NCI-H187 (cell line): Measurements from ENCODE around the gene CA7.

ENCODE experiments used
- DNase-seq, 2 experiments: peaks; one replicate each; lab custom pipeline; 2025; lab: John Stamatoyannopoulos, UW

Gene CA7

DNA sequence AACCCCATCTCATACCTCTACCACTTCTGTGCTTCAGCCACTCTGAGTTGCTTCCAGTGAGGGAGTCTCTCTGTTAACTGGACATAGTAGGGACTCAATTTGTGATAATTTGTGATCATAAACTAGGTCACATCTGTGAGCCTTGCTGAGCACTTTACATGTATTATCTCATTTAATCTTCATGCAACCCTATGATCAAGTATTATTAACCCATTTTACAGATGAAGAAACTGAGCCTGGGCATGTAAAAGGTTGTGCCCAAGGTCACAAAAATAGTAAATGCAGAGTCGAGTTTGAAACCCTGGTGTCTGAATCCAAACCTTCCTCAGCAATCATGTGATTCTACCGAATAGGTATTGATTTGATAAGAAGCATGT is 54.7 kb downstream of the CA7 start:
- DNase-seq: no peak

DNA sequence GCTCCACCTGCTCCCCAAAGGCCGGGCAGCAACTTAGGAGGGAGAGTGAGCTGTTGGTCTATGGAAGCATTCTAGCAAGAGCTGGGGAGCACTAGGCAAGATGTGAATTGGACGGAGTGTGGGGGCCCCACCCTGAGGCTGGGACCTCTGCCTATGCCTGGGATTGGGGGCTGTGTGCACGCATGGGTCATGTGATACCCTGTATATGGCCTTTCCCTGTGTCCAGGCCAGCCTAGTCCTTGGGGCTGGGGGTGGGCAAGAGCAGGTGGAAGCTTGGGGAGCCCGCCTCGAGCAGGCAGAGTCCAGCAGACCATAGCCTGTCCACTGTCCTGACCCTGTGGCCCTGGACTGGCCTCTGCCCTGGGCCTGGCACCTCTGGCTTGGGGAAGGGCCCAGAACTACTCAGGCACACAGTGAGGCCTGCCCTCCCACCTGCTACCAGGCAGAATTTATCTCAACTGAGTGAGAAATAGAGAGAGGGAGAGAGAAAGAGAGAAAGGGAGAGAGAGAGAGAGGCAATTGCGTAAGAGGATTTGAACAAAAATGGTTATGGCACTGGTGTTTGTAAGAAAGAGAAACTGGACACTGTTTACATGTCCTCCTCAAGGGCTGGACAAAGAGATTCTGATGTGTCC is 55.2 kb downstream of the CA7 start:
- DNase-seq: no peak

DNA sequence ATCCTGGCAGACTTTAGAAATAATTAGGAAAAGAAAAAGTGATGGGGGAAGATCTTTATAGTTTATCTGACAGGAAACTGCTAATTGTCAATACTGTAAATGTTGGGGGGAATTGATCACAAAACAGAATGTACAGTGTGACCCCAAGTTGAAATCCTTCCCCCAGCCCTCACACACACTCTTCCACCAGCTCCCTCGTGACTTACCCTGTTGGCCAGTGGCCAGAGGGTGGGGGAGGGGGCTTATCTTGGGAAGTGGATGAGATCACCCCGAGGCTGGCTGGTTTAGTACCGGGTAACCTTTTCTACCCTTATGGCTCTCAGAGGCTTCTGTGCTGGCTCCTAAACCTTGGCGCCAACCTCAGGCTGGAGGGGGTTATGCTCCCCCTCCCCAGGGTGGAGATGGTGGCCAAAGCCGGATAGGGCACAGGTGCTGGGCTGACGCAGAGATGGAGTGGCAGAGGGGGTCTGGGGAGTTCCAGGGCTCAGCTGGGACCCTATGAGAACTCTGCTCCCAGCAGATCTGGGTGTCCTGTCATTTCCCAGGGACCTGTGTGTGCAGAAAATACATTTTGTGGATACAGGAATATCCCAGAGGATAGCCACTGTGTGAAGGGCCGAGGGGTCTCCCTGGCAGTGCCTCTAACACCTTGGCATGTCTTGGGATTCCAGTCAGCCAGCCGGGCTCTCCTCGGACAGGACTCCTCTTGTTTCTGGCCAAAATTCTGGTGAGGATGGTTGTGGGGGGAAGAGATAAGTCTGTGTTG is 55.9 kb downstream of the CA7 start:
- no peak for DNase-seq

DNA sequence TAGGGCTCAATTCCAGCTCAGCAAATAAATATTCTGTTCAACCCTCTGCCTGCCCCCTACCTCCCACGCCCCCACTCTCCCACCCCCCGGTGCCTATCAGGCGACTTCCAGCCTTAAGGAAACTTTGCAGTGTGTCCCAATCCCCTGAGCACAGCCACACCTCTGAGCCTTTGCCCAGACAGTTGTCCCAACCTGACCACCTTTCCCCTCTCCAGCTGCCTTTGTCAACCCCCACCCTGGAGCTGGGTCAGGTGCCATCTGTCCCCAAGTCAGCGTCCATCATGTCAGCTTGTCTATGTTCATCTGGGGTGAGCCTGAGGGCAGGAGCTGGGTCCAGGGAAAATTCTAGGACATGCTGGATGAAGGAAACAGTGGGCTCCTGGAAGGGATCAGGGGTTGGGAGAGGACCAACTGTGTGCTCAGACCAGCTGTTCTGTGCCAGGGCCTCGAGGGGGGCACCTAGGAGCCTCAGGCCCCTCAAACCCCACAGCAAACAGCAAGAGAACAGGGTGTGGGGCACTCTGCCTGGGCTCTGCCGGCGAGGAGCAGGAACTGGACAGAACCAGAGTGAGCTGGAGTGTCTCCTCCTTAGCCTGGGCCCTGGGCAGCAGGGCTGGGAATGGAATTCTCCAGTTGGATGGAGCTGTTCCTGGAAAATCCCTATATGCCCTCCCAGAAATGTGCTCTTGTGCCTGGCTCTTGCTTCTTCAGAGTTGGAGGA is 56.7 kb downstream of the CA7 start:
- DNase-seq: no peak

DNA sequence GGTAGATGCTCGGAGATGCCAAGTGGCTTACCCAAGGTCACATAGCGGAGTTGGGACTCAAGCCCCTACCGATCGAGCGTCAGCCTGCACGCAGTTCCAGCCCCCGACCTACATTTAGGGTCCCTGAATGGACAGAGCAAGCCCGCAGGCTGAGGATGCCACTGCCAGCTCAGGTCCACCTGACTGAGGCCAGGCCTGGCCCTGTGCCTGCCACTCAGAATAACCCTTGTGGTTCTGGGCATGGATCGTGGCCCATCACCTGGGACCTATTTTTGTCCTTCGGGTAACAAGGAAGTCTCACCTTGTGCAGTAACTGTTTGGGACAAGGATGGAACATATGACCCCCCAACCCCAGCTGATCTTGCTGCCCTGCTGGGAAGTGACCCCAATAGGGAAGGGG is 57.4 kb downstream of the CA7 start:
- DNase-seq: no peak

- no peak for DNase-seq
These were observed 58.7 kb downstream of the CA7 start for GRCh38 chr16:66902648-66903543.
